Panc1 (cell line): ENCODE measurements around the gene RANBP3L.

ENCODE experiments used
- CTCF ChIP-seq: fragments of 450-650 bp; IDR thresholded peaks from 2 replicates; pipeline ENCODE4 v1.5.1; 2017; ENCODE audit warnings: mild to moderate bottlenecking
- POLR2AphosphoS5 ChIP-seq: IDR thresholded peaks from 2 replicates; pipeline ENCODE4 v1.6.1; 2012; ENCODE audit warnings: mild to moderate bottlenecking, low read depth, low read length, moderate library complexity
- SIN3A ChIP-seq: IDR thresholded peaks from 2 replicates; pipeline ENCODE4 v1.6.1; 2012; ENCODE audit warnings: low read depth, mild to moderate bottlenecking, low read length, moderate library complexity, borderline replicate concordance; ENCODE audit not compliant: insufficient read depth
- TCF7L2 ChIP-seq: IDR thresholded peaks from 2 replicates; pipeline ENCODE4 v1.6.1; 2011; ENCODE audit warnings: mild to moderate bottlenecking, low read depth, low read length, inconsistent platforms
- TF ChIP-seq, protein P1 (sequence below), 2 experiments: IDR thresholded peaks; 2 replicates each; pipeline ENCODE4 v1.6.1; 2011 to 2012; ENCODE audit warnings: low read depth in 2 of 2, control low read depth in 1 of 2, low read length in 1 of 2, mild to moderate bottlenecking in 1 of 2, moderate library complexity in 1 of 2; ENCODE audit not compliant: insufficient read depth in 1 of 2

- TF ChIP-seq POLR2AphosphoS5 (no peak), CTCF (no peak), SIN3A (no peak), TCF7L2 (no peak)
- TF ChIP-seq, protein P1, sequence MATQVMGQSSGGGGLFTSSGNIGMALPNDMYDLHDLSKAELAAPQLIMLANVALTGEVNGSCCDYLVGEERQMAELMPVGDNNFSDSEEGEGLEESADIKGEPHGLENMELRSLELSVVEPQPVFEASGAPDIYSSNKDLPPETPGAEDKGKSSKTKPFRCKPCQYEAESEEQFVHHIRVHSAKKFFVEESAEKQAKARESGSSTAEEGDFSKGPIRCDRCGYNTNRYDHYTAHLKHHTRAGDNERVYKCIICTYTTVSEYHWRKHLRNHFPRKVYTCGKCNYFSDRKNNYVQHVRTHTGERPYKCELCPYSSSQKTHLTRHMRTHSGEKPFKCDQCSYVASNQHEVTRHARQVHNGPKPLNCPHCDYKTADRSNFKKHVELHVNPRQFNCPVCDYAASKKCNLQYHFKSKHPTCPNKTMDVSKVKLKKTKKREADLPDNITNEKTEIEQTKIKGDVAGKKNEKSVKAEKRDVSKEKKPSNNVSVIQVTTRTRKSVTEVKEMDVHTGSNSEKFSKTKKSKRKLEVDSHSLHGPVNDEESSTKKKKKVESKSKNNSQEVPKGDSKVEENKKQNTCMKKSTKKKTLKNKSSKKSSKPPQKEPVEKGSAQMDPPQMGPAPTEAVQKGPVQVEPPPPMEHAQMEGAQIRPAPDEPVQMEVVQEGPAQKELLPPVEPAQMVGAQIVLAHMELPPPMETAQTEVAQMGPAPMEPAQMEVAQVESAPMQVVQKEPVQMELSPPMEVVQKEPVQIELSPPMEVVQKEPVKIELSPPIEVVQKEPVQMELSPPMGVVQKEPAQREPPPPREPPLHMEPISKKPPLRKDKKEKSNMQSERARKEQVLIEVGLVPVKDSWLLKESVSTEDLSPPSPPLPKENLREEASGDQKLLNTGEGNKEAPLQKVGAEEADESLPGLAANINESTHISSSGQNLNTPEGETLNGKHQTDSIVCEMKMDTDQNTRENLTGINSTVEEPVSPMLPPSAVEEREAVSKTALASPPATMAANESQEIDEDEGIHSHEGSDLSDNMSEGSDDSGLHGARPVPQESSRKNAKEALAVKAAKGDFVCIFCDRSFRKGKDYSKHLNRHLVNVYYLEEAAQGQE (IDR thresholded peaks at IDR 0.05; ENCODE audit: insufficient read depth in 1 of 2, low read depth in 2 of 2, low read length in 1 of 2) = no peak
Observed at GRCh38 chr5:36227046-36227445, 74.7 kb downstream of the RANBP3L start.
